GM23338 (cell line): ENCODE data around the gene MRPS21. TPM values are rescaled to one million over a fixed set of nuclear protein-coding genes. Genes with fewer than 3 reads are reported as not detected.

Source experiments
- ATAC-seq: fragments of 200-7000 bp; cut with Tn5 transposase; 3 replicates; pipeline ENCODE4 v1.9.1; 2020
- DNase-seq: peaks from one replicate; pipeline ENCODE4 v3.0.0-alpha.2; 2015; ENCODE audit warnings: low spot score
- H2AFZ ChIP-seq: fragments of 200-600 bp; sonication (generic); 2 replicates; pipeline ENCODE4 v1.8.0; 2016; ENCODE audit warnings: antibody characterized with exemption, mild to moderate bottlenecking, moderate library complexity
- H3F3A ChIP-seq: fragments of 200-600 bp; sonication (generic); replicated peaks from 2 replicates; pipeline ENCODE4 v1.8.0; 2017; ENCODE audit warnings: antibody characterized with exemption, mixed run types, low read depth
- H3K27ac ChIP-seq: fragments of 200-600 bp; sonication (generic); 2 replicates; pipeline ENCODE4 v1.6.1; 2016; ENCODE audit warnings: low read depth
- H3K27me3 ChIP-seq: fragments of 200-600 bp; sonication (generic); 2 replicates; pipeline ENCODE4 v1.8.0; 2016; ENCODE audit warnings: mild to moderate bottlenecking, mixed run types, moderate library complexity; ENCODE audit not compliant: insufficient read depth
- H3K36me3 ChIP-seq: fragments of 200-600 bp; sonication (generic); 2 replicates; pipeline ENCODE4 v1.8.0; 2016; ENCODE audit warnings: mild to moderate bottlenecking; ENCODE audit not compliant: insufficient read depth
- H3K4me1 ChIP-seq: fragments of 200-600 bp; sonication (generic); 2 replicates; pipeline ENCODE4 v1.8.0; 2016; ENCODE audit warnings: mild to moderate bottlenecking, moderate library complexity; ENCODE audit not compliant: insufficient read depth
- H3K4me2 ChIP-seq: fragments of 200-600 bp; sonication (generic); 2 replicates; pipeline ENCODE4 v1.7.1; 2017; ENCODE audit warnings: mixed run types
- H3K4me3 ChIP-seq: fragments of 200-600 bp; sonication (generic); 2 replicates; pipeline ENCODE4 v1.6.1; 2016; ENCODE audit warnings: mixed run types
- H3K79me2 ChIP-seq: fragments of 200-600 bp; sonication (generic); replicated peaks from 2 replicates; pipeline ENCODE4 v1.8.0; 2017; ENCODE audit warnings: mild to moderate bottlenecking; ENCODE audit not compliant: insufficient read depth
- H3K9me2 ChIP-seq: fragments of 200-600 bp; sonication (generic); 2 replicates; pipeline ENCODE4 v1.8.0; 2017; ENCODE audit not compliant: insufficient read depth
- H4K20me1 ChIP-seq: fragments of 200-600 bp; sonication (generic); replicated peaks from 2 replicates; pipeline ENCODE4 v1.8.0; 2017; ENCODE audit warnings: mild to moderate bottlenecking; ENCODE audit not compliant: insufficient read depth
- H3K27ac Mint-ChIP-seq: 2 replicates; pipeline ENCODE4 v1.8.0; 2020; ENCODE audit warnings: inconsistent platforms, mild to moderate bottlenecking, moderate library complexity, mixed read lengths
- H3K27me3 Mint-ChIP-seq: 3 replicates; pipeline ENCODE4 v1.8.0; 2022; ENCODE audit warnings: low read depth, mild to moderate bottlenecking, moderate library complexity, mixed read lengths, inconsistent platforms; ENCODE audit not compliant: insufficient read depth, poor library complexity
- H3K36me3 Mint-ChIP-seq: 3 replicates; pipeline ENCODE4 v1.8.0; 2021; ENCODE audit warnings: low read depth, mild to moderate bottlenecking, inconsistent platforms, moderate library complexity, mixed read lengths
- H3K4me1 Mint-ChIP-seq: 3 replicates; pipeline ENCODE4 v1.8.0; 2020; ENCODE audit warnings: mild to moderate bottlenecking, inconsistent platforms, mixed read lengths
- H3K4me3 Mint-ChIP-seq: 3 replicates; pipeline ENCODE4 v1.8.0; 2021; ENCODE audit warnings: moderate library complexity, mild to moderate bottlenecking, inconsistent platforms, mixed read lengths
- H3K9me3 Mint-ChIP-seq: 3 replicates; pipeline ENCODE4 v1.8.0; 2020; ENCODE audit warnings: moderate library complexity, mild to moderate bottlenecking, inconsistent platforms, mixed read lengths
- CREB1 ChIP-seq: fragments of 250-450 bp; sonication (Bioruptor Pico); IDR thresholded peaks from 2 replicates; pipeline ENCODE4 v1.5.0; 2020; ENCODE audit warnings: low read depth, mild to moderate bottlenecking, moderate library complexity
- ETS1 ChIP-seq: IDR thresholded peaks from 2 replicates; pipeline ENCODE4 v1.6.1; 2016; ENCODE audit warnings: antibody characterized with exemption
- EZH2phosphoT487 ChIP-seq: fragments of 200-600 bp; sonication (generic); IDR thresholded peaks from one replicate; pipeline ENCODE4 v1.8.1; 2018; ENCODE audit warnings: antibody characterized with exemption; ENCODE audit not compliant: unreplicated experiment
- JUNB ChIP-seq: IDR thresholded peaks from one replicate; pipeline ENCODE4 v1.6.1; 2016; ENCODE audit warnings: antibody characterized with exemption; ENCODE audit not compliant: unreplicated experiment
- POLR2AphosphoS5 ChIP-seq: IDR thresholded peaks from 2 replicates; pipeline ENCODE4 v1.6.1; 2016; ENCODE audit warnings: antibody characterized with exemption, low read depth
- REST ChIP-seq: IDR thresholded peaks from one replicate; pipeline ENCODE4 v1.6.1; 2018; ENCODE audit warnings: antibody characterized with exemption; ENCODE audit not compliant: unreplicated experiment
- STAT1 ChIP-seq: IDR thresholded peaks from one replicate; pipeline ENCODE4 v1.6.1; 2016; ENCODE audit warnings: antibody characterized with exemption; ENCODE audit not compliant: unreplicated experiment
- ZNF114 ChIP-seq: fragments of 250-450 bp; sonication (Bioruptor Pico); IDR thresholded peaks from 2 replicates; pipeline ENCODE4 v1.5.0; 2020; ENCODE audit warnings: mild to moderate bottlenecking, moderate library complexity
- ZNF331 ChIP-seq: fragments of 250-450 bp; sonication (Bioruptor Pico); IDR thresholded peaks from 2 replicates; pipeline ENCODE4 v1.5.0; 2020; ENCODE audit warnings: low read depth, mild to moderate bottlenecking, moderate library complexity
- polyA plus RNA-seq: library from polyadenylated mRNA; unstranded; fragments of >200 nt; fragmentation: Nextera tagmentation; extraction: Ambion mirVana; gene quantifications from 2 replicates; pipeline ENCODE4 v1.2.1, GENCODE V29; 2016
- total RNA-seq: library from RNA; depleted of rRNA; stranded (reverse); fragments of >200 nt; shearing (Covaris generic); gene quantifications from 2 replicates; pipeline ENCODE4 v1.2.3, GENCODE V29; 2014

MRPS21 gene
- total and polyA plus RNA-seq, 2 experiments from 2014 or later: 51.2 to 313 TPM

- TF ChIP-seq ZNF114 (CRISPR knock-in tag): no peak
- TF ChIP-seq REST: no peak
- TF ChIP-seq JUNB: no peak
- TF ChIP-seq ZNF331 (CRISPR knock-in tag): no peak
Measured at GRCh38 chr1:150267896-150268295, 25.8 kb upstream of the MRPS21 start (continued).

- Histone ChIP-seq H3K4me1 (peaks cover 27% of the 10 kb centered on the region), H3K4me3 (peak overlapping the region; percentile 87), H3F3A (peaks cover 19% of the 10 kb centered on the region; the same call in 1 of the 2 replicates), H3K27me3 (no peaks in the 10 kb centered on the region), H3K79me2 (peaks cover 18% of the 10 kb centered on the region), H3K4me2 (peak overlapping the region; percentile 100), H3K36me3 (peaks cover 14% of the 10 kb centered on the region; the same call in 1 of the 2 replicates), H2AFZ (no peak overlapping the region), H3K27ac (peak overlapping the region; percentile 51; the same call in 1 of the 2 replicates), H3K9me2 (no peaks in the 10 kb centered on the region), H4K20me1 (no peaks in the 10 kb centered on the region)
- Mint-ChIP-seq H3K9me3 (no peaks in the 10 kb centered on the region; the same call in 1 of the 3 replicates), H3K4me1 (peaks cover 37% of the 10 kb centered on the region), H3K36me3 (peaks cover 46% of the 10 kb centered on the region), H3K27me3 (peaks cover 40% of the 10 kb centered on the region), H3K4me3 (peak overlapping the region; percentile 99), H3K27ac (peak overlapping the region; percentile 97)
- TF ChIP-seq ZNF331 (CRISPR knock-in tag): no peak
- ATAC-seq (peak; percentile 2; the same call in 2 of the 3 replicates), DNase-seq (no peak)
Measured at GRCh38 chr1:150268340-150268704, 25.3 kb upstream of the MRPS21 start.

- H3K27ac ChIP-seq: peak within 1 kb of the TSS; percentile 90
- Mint-ChIP-seq H3K4me1 (peaks cover 41% of the 10 kb centered on the region), H3K4me3 (peak within 1 kb of the TSS; percentile 99), H3K27ac (peak within 1 kb of the TSS; percentile 98), H3K9me3 (no peaks in the 10 kb centered on the region; the same call in 1 of the 3 replicates), H3K27me3 (peaks cover 35% of the 10 kb centered on the region), H3K36me3 (peaks cover 43% of the 10 kb centered on the region)
- peaks cover 31% of the 10 kb centered on the region for H3K4me1 ChIP-seq
- ATAC-seq (peak; percentile 94), DNase-seq (peak; percentile 99)
- no peak for TF ChIP-seq STAT1
- TF ChIP-seq POLR2AphosphoS5: peak; percentile 74
- TF ChIP-seq ETS1: peak; percentile 89
- peak; percentile 96 for TF ChIP-seq CREB1
- TF ChIP-seq EZH2phosphoT487: no peak
- no peak within 1 kb of the TSS for H2AFZ ChIP-seq
- peaks cover 18% of the 10 kb centered on the region for H3K79me2 ChIP-seq
- H3K4me2 ChIP-seq: peak within 1 kb of the TSS; percentile 100
- peaks cover 19% of the 10 kb centered on the region; the same call in 1 of the 2 replicates for H3F3A ChIP-seq
- no peaks in the 10 kb centered on the region for H3K9me2 ChIP-seq
- no peaks in the 10 kb centered on the region for H4K20me1 ChIP-seq
- no peaks in the 10 kb centered on the region for H3K27me3 ChIP-seq
- H3K4me3 ChIP-seq: peak within 1 kb of the TSS; percentile 87
- H3K36me3 ChIP-seq: peaks cover 14% of the 10 kb centered on the region; the same call in 1 of the 2 replicates
Measured at GRCh38 chr1:150268705-150269403, 24.8 kb upstream of the MRPS21 start, which contains the start of gene APH1A. TSS of gene APH1A (minus strand) at chr1:150269016. CDS start at chr1:150268810, 206 bp downstream.
